Immature natural killer cell (primary cell): ENCODE results near the gene NTHL1. TPM values are rescaled to one million over a fixed set of nuclear protein-coding genes. Genes with fewer than 3 reads are reported as not detected.

Experiments used
- DNase-seq, 3 donors: peaks; one replicate each; pipeline ENCODE4 v3.0.0; 2022; ENCODE audit warnings: mixed read lengths in 1 of 3
- H3K27ac Mint-ChIP-seq, 6 donors: one replicate each; pipeline ENCODE4 v1.8.0; 2020; ENCODE audit warnings: mixed read lengths in 6 of 6, mild to moderate bottlenecking in 5 of 6, inconsistent platforms in 4 of 6, moderate library complexity in 3 of 6
- H3K27me3 Mint-ChIP-seq, 3 donors: one replicate each; pipeline ENCODE4 v1.8.0; 2020 to 2021; ENCODE audit warnings: low read depth in 3 of 3, mild to moderate bottlenecking in 3 of 3, mixed read lengths in 3 of 3, moderate library complexity in 3 of 3, inconsistent platforms in 1 of 3
- H3K36me3 Mint-ChIP-seq, 3 donors: one replicate each; pipeline ENCODE4 v1.8.0; 2020; ENCODE audit warnings: mixed read lengths in 3 of 3, inconsistent platforms in 2 of 3, mild to moderate bottlenecking in 2 of 3
- H3K4me1 Mint-ChIP-seq, 2 donors: one replicate each; pipeline ENCODE4 v1.8.0; 2020; ENCODE audit warnings: inconsistent platforms in 2 of 2, mild to moderate bottlenecking in 2 of 2, mixed read lengths in 2 of 2, moderate library complexity in 1 of 2
- H3K4me3 Mint-ChIP-seq, 5 donors: one replicate each; pipeline ENCODE4 v1.8.0; 2020; ENCODE audit warnings: mild to moderate bottlenecking in 5 of 5, mixed read lengths in 5 of 5, inconsistent platforms in 3 of 5, moderate library complexity in 3 of 5
- H3K9me3 Mint-ChIP-seq, 6 donors: one replicate each; pipeline ENCODE4 v1.8.0; 2020; ENCODE audit warnings: mild to moderate bottlenecking in 6 of 6, mixed read lengths in 6 of 6, inconsistent platforms in 4 of 6, moderate library complexity in 3 of 6
- polyA plus RNA-seq, 3 donors: library from polyadenylated mRNA; unstranded; fragments of 300-500 nt; fragmentation: Illumina TruSeq; gene quantifications; one replicate each; pipeline ENCODE4 v1.2.3, GENCODE V29; 2021

The NTHL1 gene
- 10 to 100 TPM; 26.4 to 31.6 (median 29.7) TPM for polyA plus RNA-seq

DNA sequence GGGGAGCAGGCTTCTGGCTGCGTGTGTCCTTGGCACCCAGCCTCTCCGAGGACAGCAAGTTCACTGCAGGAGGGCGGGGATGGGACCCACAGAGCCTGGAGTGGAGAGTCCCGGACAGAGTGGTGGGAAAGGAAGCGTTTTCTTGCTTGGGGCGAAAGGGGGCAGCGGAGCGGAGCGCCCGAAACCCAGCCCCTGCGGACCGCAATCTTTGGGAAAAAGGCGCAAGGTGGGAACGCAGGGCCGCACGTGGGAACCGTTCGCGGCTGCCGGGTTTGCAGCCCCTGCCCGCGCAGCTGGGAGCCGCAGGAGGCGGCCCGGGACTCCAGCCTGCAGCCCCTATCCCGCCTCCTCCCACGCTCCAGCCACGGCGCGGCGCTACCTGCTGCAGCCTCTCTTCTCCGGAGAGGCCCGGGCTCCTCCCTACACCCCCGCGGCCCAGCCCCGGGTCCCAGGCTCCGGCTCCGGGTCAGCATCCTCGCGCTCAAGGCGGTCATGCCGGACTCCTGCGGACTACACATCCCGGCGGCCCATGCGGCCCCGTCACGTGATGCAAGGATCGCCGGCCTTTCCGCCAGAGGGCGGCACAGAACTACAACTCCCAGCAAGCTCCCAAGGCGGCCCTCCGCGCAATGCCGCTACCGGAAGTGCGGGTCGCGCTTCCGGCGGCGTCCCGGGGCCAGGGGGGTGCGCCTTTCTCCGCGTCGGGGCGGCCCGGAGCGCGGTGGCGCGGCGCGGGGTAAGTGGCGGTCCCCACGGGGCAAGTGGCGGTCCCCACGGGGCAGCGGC is at the start of gene NTHL1, which contains the start of gene TSC2:
Gene NTHL1 (minus strand): TSS at position 505 of the 786 bp plus-strand sequence. CDS start 11 bp downstream, at position 494.
Gene TSC2 (plus strand): TSS at position 656 of the 786 bp plus-strand sequence. CDS start 631 bp downstream, outside the sequence.
- Mint-ChIP-seq H3K36me3 (peaks cover 0 to 5% (median 0%) of the 10 kb centered on the region in 3 donors), H3K27ac (peak within 1 kb of the TSS; percentile 60 to 92 (median 67)), H3K27me3 (peaks cover 0 to 7% (median 0%) of the 10 kb centered on the region in 3 donors), H3K4me1 (peaks cover 19 to 20% of the 10 kb centered on the region in 2 donors), H3K4me3 (peak within 1 kb of the TSS; percentile 89 to 91 (median 91)), H3K9me3 (no peaks in the 10 kb centered on the region)
- DNase-seq: peak; percentile 91 to 92 (median 92)

- Mint-ChIP-seq H3K4me3 (no peak overlapping the region), H3K36me3 (peaks cover 0 to 4% (median 0%) of the 10 kb centered on the region in 3 donors), H3K27ac (no peak overlapping the region), H3K9me3 (no peaks in the 10 kb centered on the region), H3K4me1 (no peaks in the 10 kb centered on the region), H3K27me3 (peaks cover 0 to 3% (median 0%) of the 10 kb centered on the region in 3 donors)
- no peak for DNase-seq
Measured at GRCh38 chr16:2096853-2097595, 49.4 kb upstream of the NTHL1 start.

- Mint-ChIP-seq H3K4me1 (no peaks in the 10 kb centered on the region), H3K27ac (no peak overlapping the region), H3K9me3 (no peaks in the 10 kb centered on the region)
Measured at GRCh38 chr16:2095918-2096582, 48.4 kb upstream of the NTHL1 start.

GRCh38 chr16:2095315-2095853 is 47.8 kb upstream of the NTHL1 start:
- peaks cover 0 to 3% (median 0%) of the 10 kb centered on the region in 3 donors for H3K27me3 Mint-ChIP-seq
- H3K9me3 Mint-ChIP-seq: no peaks in the 10 kb centered on the region
- no peak overlapping the region for H3K27ac Mint-ChIP-seq
- no peak for DNase-seq
- H3K36me3 Mint-ChIP-seq: peaks cover 0 to 4% (median 0%) of the 10 kb centered on the region in 3 donors
- no peak overlapping the region for H3K4me3 Mint-ChIP-seq
- H3K4me1 Mint-ChIP-seq: no peaks in the 10 kb centered on the region

More at GRCh38 chr16:2095918-2096582, 48.4 kb upstream of the NTHL1 start:
- Mint-ChIP-seq H3K4me3 (no peak overlapping the region), H3K27me3 (peaks cover 0 to 3% (median 0%) of the 10 kb centered on the region in 3 donors), H3K36me3 (peaks cover 0 to 4% (median 0%) of the 10 kb centered on the region in 3 donors)
- DNase-seq: no peak

DNA sequence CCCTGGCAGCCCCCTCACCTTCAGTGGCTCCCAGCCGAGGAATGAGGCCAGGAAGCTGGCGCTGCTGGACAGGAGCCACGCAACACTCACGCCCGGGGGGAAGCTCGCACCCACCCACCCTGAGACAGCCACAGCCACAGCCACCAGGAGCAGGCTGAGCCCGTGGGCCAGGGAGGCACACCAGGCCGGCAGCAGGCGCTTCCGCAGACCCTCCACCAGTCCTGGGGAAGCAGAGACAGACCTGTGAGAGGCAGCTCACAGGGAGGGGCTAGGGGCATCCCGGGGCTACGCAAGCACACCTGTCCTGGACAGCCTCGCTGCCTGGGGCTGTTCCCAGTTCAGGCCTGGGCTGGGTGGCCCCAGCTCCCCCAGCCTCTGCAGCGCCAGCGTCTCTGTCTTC is 46.2 kb upstream of the NTHL1 start:
- DNase-seq: no peak
- no peak overlapping the region for H3K27ac Mint-ChIP-seq
- peaks cover 0 to 8% (median 0%) of the 10 kb centered on the region in 3 donors for H3K36me3 Mint-ChIP-seq
- H3K27me3 Mint-ChIP-seq: peaks cover 0 to 3% (median 0%) of the 10 kb centered on the region in 3 donors
- H3K4me1 Mint-ChIP-seq: no peaks in the 10 kb centered on the region
- no peak overlapping the region for H3K4me3 Mint-ChIP-seq
- H3K9me3 Mint-ChIP-seq: no peaks in the 10 kb centered on the region

- peaks cover 0 to 8% (median 0%) of the 10 kb centered on the region in 3 donors for H3K36me3 Mint-ChIP-seq
- H3K9me3 Mint-ChIP-seq: no peaks in the 10 kb centered on the region
- H3K27me3 Mint-ChIP-seq: peaks cover 0 to 3% (median 0%) of the 10 kb centered on the region in 3 donors
- H3K4me3 Mint-ChIP-seq: no peak overlapping the region
- no peaks in the 10 kb centered on the region for H3K4me1 Mint-ChIP-seq
- no peak overlapping the region for H3K27ac Mint-ChIP-seq
- no peak for DNase-seq
Measured at GRCh38 chr16:2092866-2093265, 45.2 kb upstream of the NTHL1 start.

DNA sequence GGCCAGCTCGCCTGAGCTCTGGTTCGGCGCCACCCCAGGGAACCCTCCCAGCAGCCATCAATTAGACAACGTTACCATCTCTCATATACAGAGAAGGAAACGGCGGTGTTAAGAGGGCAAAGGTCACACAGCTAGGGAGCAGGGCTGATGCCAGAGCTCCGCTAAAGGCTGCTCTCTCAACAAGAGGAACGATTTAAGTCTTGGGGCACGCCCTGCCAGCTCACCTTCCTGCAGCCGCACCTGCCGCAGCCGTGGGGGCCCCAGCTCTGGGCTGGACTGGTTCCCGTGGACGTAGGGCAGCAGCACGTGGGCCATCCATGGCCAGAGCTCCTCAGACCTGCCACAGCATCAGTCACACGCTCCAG is 44.6 kb upstream of the NTHL1 start:
- DNase-seq: no peak
- no peak overlapping the region for H3K4me3 Mint-ChIP-seq
- H3K9me3 Mint-ChIP-seq: no peaks in the 10 kb centered on the region
- H3K36me3 Mint-ChIP-seq: peaks cover 0 to 8% (median 0%) of the 10 kb centered on the region in 3 donors
- peaks cover 0 to 3% (median 0%) of the 10 kb centered on the region in 3 donors for H3K27me3 Mint-ChIP-seq
- H3K27ac Mint-ChIP-seq: no peak overlapping the region
- no peaks in the 10 kb centered on the region for H3K4me1 Mint-ChIP-seq

DNA sequence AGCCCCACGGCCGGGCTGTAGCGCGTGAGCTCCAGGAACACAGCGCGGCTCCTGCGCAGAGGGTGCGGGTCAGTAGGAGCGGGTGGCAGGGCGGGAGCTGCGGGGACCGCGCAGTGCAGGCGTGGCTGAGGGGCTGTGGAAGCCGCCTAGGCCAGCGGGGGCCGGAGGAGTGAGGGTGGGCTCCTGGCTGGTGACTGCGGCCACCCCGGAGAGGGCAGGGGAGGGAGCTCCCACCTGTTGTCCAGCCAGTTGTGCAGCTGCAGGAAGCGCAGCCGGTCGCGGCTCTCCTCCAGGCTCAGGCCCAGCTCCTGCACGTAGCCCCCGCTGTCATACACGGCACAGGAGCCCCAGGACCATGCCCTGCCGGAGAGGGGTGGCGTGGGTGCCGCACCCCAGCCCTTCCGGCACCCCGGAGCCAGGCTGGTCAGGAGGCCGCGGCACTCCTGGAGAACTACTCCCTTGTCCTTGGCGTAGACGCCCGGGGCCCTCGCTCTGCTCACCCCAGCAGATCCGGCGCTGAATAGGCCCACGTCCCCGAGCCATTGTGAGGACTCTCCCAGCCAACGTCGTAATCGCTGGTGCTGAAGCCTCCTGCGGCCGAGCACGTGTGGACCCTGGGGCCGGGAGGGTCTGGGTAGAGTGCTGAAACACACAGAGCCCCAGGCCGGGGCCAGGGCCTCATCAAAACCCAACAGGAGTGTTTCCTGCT is 44.1 kb upstream of the NTHL1 start:
- no peak overlapping the region for H3K4me3 Mint-ChIP-seq
- no peak overlapping the region for H3K27ac Mint-ChIP-seq

DNA sequence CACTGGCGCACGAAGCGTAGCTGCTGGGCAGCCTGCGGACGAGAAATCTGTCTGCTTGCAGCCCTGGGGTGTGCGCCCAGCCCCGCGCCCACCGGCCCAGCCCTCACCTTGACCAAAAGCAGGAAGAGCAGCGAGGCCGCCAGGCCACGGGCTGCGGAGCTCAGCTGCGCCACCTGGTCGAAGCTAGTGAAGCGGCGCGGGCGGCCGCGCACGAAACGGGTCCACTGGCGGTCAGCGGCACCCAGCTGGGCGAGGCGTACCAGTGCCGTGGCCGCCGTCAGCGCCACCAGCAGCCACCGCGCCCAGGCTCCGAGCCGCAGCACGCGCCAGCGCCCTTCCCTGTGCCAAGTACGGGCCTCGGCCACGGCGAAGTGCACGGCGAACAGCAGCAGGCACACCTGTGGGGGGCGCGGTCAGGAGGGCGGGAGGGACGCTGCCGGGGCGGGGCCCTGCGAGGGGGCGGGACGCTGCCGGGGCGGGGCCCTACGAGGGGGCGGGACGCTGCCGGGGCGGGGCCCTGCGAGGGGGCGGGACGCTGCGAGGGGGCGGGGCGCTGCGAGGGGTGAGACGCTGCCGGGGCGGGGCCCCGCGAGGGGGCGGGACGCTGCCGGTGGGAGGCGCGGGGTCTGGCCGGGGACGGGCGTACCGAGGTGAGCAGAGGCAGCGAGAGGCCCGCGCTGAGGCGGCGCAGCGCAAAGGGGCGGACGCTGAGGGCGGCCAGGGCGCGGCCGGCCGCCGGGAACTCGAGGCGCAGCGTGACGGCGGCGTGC is 43.3 kb upstream of the NTHL1 start:
- no peak overlapping the region for H3K4me3 Mint-ChIP-seq
- H3K36me3 Mint-ChIP-seq: peaks cover 0 to 7% (median 0%) of the 10 kb centered on the region in 3 donors
- DNase-seq: no peak
- H3K27me3 Mint-ChIP-seq: peaks cover 0 to 3% (median 0%) of the 10 kb centered on the region in 3 donors
- no peaks in the 10 kb centered on the region for H3K4me1 Mint-ChIP-seq
- H3K9me3 Mint-ChIP-seq: no peaks in the 10 kb centered on the region
- no peak overlapping the region for H3K27ac Mint-ChIP-seq

More for the DNA sequence above, 44.1 kb upstream of the NTHL1 start:
- peaks cover 0 to 3% (median 0%) of the 10 kb centered on the region in 3 donors for H3K27me3 Mint-ChIP-seq
- no peak for DNase-seq
- H3K36me3 Mint-ChIP-seq: peaks cover 0 to 8% (median 0%) of the 10 kb centered on the region in 3 donors
- no peaks in the 10 kb centered on the region for H3K9me3 Mint-ChIP-seq
- no peaks in the 10 kb centered on the region for H3K4me1 Mint-ChIP-seq

DNA sequence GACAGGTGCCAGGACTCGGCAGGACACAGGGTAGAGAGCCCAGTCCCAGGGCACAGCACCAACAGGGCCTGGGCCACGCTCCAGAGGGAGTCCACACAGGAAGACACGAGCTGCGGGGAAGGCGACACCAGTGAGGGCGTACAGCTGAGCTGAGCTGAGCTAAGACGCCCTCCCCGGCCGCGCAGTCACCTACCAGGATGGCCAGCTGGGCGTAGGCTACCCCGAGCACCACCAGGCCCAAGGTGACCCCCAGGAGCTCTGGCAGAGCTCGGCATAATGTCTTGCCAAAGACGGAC is 42.8 kb upstream of the NTHL1 start:
- no peaks in the 10 kb centered on the region for H3K4me1 Mint-ChIP-seq
- no peaks in the 10 kb centered on the region for H3K9me3 Mint-ChIP-seq
- peaks cover 0 to 4% (median 0%) of the 10 kb centered on the region in 3 donors for H3K36me3 Mint-ChIP-seq
- H3K27ac Mint-ChIP-seq: no peak overlapping the region
- H3K4me3 Mint-ChIP-seq: no peak overlapping the region
- no peak for DNase-seq
- peaks cover 0 to 3% (median 0%) of the 10 kb centered on the region in 3 donors for H3K27me3 Mint-ChIP-seq

DNA sequence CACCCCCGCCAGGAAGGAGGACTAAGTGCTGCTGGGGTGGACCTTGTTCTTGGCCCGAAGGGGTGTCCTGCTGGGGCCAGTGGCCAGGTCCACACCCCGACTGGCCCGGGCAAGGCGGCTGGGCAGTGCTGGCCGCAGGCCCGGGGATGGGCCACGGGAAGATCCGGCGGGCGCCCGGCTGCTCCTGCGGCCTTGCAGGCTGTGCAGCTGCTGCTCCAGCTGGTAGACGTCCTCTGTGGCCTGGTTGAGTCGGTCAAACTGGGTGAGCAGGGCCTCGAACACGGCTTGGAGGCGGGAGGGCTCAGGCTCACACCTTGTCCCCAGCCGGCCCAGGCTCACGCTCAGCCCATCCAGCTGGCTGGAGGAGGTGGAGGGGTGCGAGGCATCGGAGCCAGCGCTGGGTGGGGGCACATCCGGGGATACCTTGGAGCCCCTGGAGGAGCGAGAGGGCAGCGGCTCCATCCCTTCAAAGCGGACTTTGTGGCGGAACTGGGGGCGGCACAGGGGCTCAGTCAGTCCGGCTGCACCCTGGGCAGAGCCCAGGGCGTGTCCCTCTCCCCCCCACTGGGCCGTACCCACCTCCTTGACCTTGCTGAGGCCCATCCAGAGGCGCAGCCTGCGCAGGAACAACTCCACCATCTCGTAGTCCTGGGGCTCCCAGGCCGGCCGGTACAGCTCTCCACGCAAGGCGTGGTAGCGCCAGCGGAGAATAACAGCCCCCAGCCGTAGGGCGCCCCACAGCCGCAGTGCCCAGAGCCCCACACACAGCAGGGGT is 42.3 kb upstream of the NTHL1 start:
- Mint-ChIP-seq H3K27ac (no peak overlapping the region), H3K4me3 (no peak overlapping the region), H3K36me3 (peaks cover 0 to 4% (median 0%) of the 10 kb centered on the region in 3 donors), H3K27me3 (peaks cover 0 to 1% (median 0%) of the 10 kb centered on the region in 3 donors), H3K4me1 (no peaks in the 10 kb centered on the region), H3K9me3 (no peaks in the 10 kb centered on the region)
- no peak for DNase-seq
